ENCODE data around the gene DCC.

DNA sequence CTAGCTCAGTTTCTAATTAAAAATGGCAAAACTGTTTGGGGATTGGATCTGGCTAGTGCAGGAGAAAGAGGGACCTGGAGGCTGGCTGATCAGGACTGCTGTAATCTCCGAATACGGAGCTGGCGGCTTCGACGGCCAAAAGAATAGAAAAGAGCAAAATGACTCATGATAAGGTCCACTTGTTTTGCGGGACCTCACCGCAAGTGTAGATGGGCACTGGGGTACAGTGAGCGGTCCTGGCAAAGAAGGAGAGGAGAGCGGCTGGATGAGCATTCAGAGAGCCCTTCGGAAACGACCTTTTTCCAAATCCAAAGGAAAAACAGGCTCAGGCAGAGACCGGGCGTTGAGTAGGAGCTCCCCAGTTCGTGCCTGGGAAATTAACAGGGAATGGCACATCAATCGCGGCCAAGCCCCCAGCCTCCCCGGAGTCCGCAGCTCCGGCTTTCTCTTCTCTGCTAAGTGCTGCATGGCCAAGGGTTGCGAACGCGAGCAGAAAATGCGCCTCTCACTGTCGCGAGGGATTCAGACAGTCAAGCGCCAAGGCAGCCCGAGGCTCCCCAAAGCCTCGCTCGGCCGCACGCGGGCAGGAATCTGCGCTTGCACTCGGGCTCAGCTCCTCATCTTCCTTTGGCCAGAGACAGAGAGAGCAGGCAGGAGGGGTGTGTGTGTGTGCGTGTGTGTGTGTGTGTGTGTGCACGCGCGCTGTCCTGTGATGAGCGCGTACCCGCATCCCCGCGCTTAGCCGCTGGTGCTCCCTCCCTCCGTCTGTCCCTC lies 1.8 kb downstream of the DCC start:
- TF ChIP-seq, protein P1, sequence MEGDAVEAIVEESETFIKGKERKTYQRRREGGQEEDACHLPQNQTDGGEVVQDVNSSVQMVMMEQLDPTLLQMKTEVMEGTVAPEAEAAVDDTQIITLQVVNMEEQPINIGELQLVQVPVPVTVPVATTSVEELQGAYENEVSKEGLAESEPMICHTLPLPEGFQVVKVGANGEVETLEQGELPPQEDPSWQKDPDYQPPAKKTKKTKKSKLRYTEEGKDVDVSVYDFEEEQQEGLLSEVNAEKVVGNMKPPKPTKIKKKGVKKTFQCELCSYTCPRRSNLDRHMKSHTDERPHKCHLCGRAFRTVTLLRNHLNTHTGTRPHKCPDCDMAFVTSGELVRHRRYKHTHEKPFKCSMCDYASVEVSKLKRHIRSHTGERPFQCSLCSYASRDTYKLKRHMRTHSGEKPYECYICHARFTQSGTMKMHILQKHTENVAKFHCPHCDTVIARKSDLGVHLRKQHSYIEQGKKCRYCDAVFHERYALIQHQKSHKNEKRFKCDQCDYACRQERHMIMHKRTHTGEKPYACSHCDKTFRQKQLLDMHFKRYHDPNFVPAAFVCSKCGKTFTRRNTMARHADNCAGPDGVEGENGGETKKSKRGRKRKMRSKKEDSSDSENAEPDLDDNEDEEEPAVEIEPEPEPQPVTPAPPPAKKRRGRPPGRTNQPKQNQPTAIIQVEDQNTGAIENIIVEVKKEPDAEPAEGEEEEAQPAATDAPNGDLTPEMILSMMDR (IDR thresholded peaks at IDR 0.05): no peak
- TF ChIP-seq, protein P2, sequence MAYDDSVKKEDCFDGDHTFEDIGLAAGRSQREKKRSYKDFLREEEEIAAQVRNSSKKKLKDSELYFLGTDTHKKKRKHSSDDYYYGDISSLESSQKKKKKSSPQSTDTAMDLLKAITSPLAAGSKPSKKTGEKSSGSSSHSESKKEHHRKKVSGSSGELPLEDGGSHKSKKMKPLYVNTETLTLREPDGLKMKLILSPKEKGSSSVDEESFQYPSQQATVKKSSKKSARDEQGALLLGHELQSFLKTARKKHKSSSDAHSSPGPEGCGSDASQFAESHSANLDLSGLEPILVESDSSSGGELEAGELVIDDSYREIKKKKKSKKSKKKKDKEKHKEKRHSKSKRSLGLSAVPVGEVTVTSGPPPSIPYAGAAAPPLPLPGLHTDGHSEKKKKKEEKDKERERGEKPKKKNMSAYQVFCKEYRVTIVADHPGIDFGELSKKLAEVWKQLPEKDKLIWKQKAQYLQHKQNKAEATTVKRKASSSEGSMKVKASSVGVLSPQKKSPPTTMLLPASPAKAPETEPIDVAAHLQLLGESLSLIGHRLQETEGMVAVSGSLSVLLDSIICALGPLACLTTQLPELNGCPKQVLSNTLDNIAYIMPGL (CRISPR knock-in tag; IDR thresholded peaks at IDR 0.05): 0 out of 2 replicates have a peak, but pooled peaks have one; percentile 6
- TF ChIP-seq, protein P3, sequence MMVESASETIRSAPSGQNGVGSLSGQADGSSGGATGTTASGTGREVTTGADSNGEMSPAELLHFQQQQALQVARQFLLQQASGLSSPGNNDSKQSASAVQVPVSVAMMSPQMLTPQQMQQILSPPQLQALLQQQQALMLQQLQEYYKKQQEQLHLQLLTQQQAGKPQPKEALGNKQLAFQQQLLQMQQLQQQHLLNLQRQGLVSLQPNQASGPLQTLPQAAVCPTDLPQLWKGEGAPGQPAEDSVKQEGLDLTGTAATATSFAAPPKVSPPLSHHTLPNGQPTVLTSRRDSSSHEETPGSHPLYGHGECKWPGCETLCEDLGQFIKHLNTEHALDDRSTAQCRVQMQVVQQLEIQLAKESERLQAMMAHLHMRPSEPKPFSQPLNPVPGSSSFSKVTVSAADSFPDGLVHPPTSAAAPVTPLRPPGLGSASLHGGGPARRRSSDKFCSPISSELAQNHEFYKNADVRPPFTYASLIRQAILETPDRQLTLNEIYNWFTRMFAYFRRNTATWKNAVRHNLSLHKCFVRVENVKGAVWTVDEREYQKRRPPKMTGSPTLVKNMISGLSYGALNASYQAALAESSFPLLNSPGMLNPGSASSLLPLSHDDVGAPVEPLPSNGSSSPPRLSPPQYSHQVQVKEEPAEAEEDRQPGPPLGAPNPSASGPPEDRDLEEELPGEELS (CRISPR knock-in tag; IDR thresholded peaks at IDR 0.05): no peak
- no peak for TF ChIP-seq SP1 (CRISPR knock-in tag; conservative IDR thresholded peaks at IDR 0.05)
- TF ChIP-seq ELF4 (CRISPR knock-in tag; IDR thresholded peaks at IDR 0.05; ENCODE audit: low read depth): no peak
- no peak for TF ChIP-seq CREM (CRISPR knock-in tag; IDR thresholded peaks at IDR 0.05)
- TF ChIP-seq ESRRA (CRISPR knock-in tag; IDR thresholded peaks at IDR 0.05; ENCODE audit: borderline replicate concordance): no peak
- no peak for TF ChIP-seq KAT7 (CRISPR knock-in tag; IDR thresholded peaks at IDR 0.05; ENCODE audit: borderline replicate concordance)
- TF ChIP-seq NR3C1 (CRISPR knock-in tag; conservative IDR thresholded peaks at IDR 0.05; ENCODE audit: low read depth): no peak
